IMR-90 (cell line): ENCODE data around the gene LCN12. TPM values are rescaled to one million over a fixed set of nuclear protein-coding genes. Genes with fewer than 3 reads are reported as not detected.

Source experiments
- ATAC-seq: fragments of 200-7000 bp; cut with Tn5 transposase; 2 replicates; pipeline ENCODE4 v1.9.1; 2020; ENCODE audit warnings: low read depth, mild to moderate bottlenecking, moderate library complexity
- BruUV-seq: library from RNA; stranded (reverse); fragments of 400-500 nt; replicated peaks from 2 replicates; lab custom pipeline; 2021; lab: Mats Ljungman, UMichigan
- CTCF ChIA-PET: fragments of 300-600 bp; formaldehyde crosslinking; extraction: SDS; loops from one replicate; lab custom pipeline; 2021; ENCODE audit warnings: antibody characterized with exemption; lab: Yijun Ruan, JAX
- POLR2A ChIA-PET: fragments of 300-600 bp; sonication (Branson Sonifier 250); formaldehyde crosslinking; loops from one replicate; lab custom pipeline; 2022; ENCODE audit warnings: antibody characterized with exemption; ENCODE audit not compliant: unreplicated experiment; lab: Charles Lee
- DNase-seq: peaks from one replicate; pipeline ENCODE4 v3.0.0; 2013
- H2AFZ ChIP-seq: replicated peaks from 2 replicates; pipeline ENCODE3; 2013; ENCODE audit warnings: low read length, mild to moderate bottlenecking; ENCODE audit not compliant: poor library complexity
- H2AK5ac ChIP-seq: 2 replicates; pipeline ENCODE4 v1.6.1; 2013; ENCODE audit warnings: low read depth, low read length, inconsistent platforms
- H2AK9ac ChIP-seq: replicated peaks from 2 replicates; pipeline ENCODE3; 2013; ENCODE audit warnings: mild to moderate bottlenecking, low read depth, low read length, moderate library complexity; ENCODE audit not compliant: poor library complexity
- H2BK120ac ChIP-seq: 2 replicates; pipeline ENCODE4 v1.6.1; 2013; ENCODE audit warnings: low read depth, low read length, inconsistent platforms
- H2BK15ac ChIP-seq: 3 replicates; pipeline ENCODE4 v1.6.1; 2013; ENCODE audit warnings: low read depth, low read length, inconsistent platforms
- H2BK20ac ChIP-seq: 2 replicates; pipeline ENCODE4 v1.6.1; 2013; ENCODE audit warnings: low read depth, mild to moderate bottlenecking, inconsistent platforms, low read length, moderate library complexity
- H2BK5ac ChIP-seq: 2 replicates; pipeline ENCODE4 v1.6.1; 2013; ENCODE audit warnings: mild to moderate bottlenecking, low read depth, low read length, inconsistent platforms; ENCODE audit not compliant: poor library complexity, severe bottlenecking
- H3K14ac ChIP-seq: replicated peaks from 2 replicates; pipeline ENCODE4 v1.6.1; 2013; ENCODE audit warnings: low read depth, low read length, inconsistent platforms
- H3K18ac ChIP-seq: 2 replicates; pipeline ENCODE4 v1.6.1; 2013; ENCODE audit warnings: low read depth, low read length, control low read depth
- H3K23ac ChIP-seq: 2 replicates; pipeline ENCODE4 v1.6.1; 2013; ENCODE audit warnings: low read depth, low read length, inconsistent platforms
- H3K27ac ChIP-seq: 2 replicates; pipeline ENCODE4 v1.5.1; 2013; ENCODE audit warnings: mild to moderate bottlenecking, control low read depth, low read length; ENCODE audit not compliant: insufficient read depth
- H3K27me3 ChIP-seq: 2 replicates; pipeline ENCODE4 v1.6.1; 2013; ENCODE audit warnings: low read length; ENCODE audit not compliant: control insufficient read depth, insufficient read depth
- H3K36me3 ChIP-seq: 2 replicates; pipeline ENCODE4 v1.6.1; 2013; ENCODE audit warnings: low read length, mixed read lengths; ENCODE audit not compliant: control insufficient read depth, insufficient read depth
- H3K4ac ChIP-seq: 2 replicates; pipeline ENCODE4 v1.6.1; 2013; ENCODE audit warnings: low read depth, low read length, inconsistent platforms
- H3K4me1 ChIP-seq: 2 replicates; pipeline ENCODE4 v1.6.1; 2013; ENCODE audit warnings: low read length, mixed read lengths; ENCODE audit not compliant: control insufficient read depth, insufficient read depth
- H3K4me2 ChIP-seq: 2 replicates; pipeline ENCODE4 v1.6.1; 2013; ENCODE audit warnings: low read depth, mild to moderate bottlenecking, control low read depth, low read length, moderate library complexity
- H3K4me3 ChIP-seq: 2 replicates; pipeline ENCODE4 v1.5.1; 2013; ENCODE audit warnings: low read depth, mild to moderate bottlenecking, control low read depth, low read length, moderate library complexity; ENCODE audit not compliant: insufficient read depth
- H3K56ac ChIP-seq: 2 replicates; pipeline ENCODE4 v1.6.1; 2013; ENCODE audit warnings: low read length, inconsistent platforms; ENCODE audit not compliant: insufficient read depth; ENCODE audit errors: extremely low read depth
- H3K79me1 ChIP-seq, 2 experiments: 2 replicates each; pipeline ENCODE4 v1.6.1; 2013; ENCODE audit warnings: low read length in 2 of 2, inconsistent platforms in 1 of 2, low read depth in 1 of 2
- H3K9ac ChIP-seq: 2 replicates; pipeline ENCODE4 v1.6.1; 2013; ENCODE audit warnings: low read depth, low read length, control low read depth
- H3K9me1 ChIP-seq: 2 replicates; pipeline ENCODE4 v1.6.1; 2013; ENCODE audit warnings: low read length, inconsistent platforms; ENCODE audit not compliant: insufficient read depth
- H3K9me3 ChIP-seq: 2 replicates; pipeline ENCODE4 v1.6.1; 2013; ENCODE audit warnings: low read length; ENCODE audit not compliant: control insufficient read depth, insufficient read depth
- H4K20me1 ChIP-seq: 2 replicates; pipeline ENCODE4 v1.6.1; 2013; ENCODE audit warnings: low read length, inconsistent platforms; ENCODE audit not compliant: insufficient read depth
- H4K5ac ChIP-seq: 2 replicates; pipeline ENCODE4 v1.6.1; 2013; ENCODE audit warnings: mild to moderate bottlenecking, low read depth, low read length, control low read depth
- H4K8ac ChIP-seq, 2 experiments: 2 replicates each; pipeline ENCODE4 v1.6.1; 2013; ENCODE audit warnings: low read depth in 2 of 2, low read length in 2 of 2, control low read depth in 1 of 2, inconsistent platforms in 1 of 2
- H4K91ac ChIP-seq: 2 replicates; pipeline ENCODE4 v1.6.1; 2013; ENCODE audit warnings: low read depth, low read length, inconsistent platforms; ENCODE audit not compliant: insufficient read depth
- BHLHE40 ChIP-seq: fragments of 150-350 bp; IDR thresholded peaks from 2 replicates; pipeline ENCODE4 v1.6.1; 2016; ENCODE audit warnings: mild to moderate bottlenecking, low read depth, low read length
- CEBPB ChIP-seq: IDR thresholded peaks from 2 replicates; pipeline ENCODE4 v1.6.1; 2012; ENCODE audit warnings: low read depth, low read length, improper control_type of control experiment
- CHD1 ChIP-seq: IDR thresholded peaks from 2 replicates; pipeline ENCODE4 v1.6.1; 2012; ENCODE audit warnings: low read depth, low read length, improper control_type of control experiment
- FOS ChIP-seq: fragments of 150-350 bp; IDR thresholded peaks from 2 replicates; pipeline ENCODE4 v1.6.1; 2016; ENCODE audit warnings: low read depth, low read length
- MAFK ChIP-seq: IDR thresholded peaks from 2 replicates; pipeline ENCODE4 v1.6.1; 2012; ENCODE audit warnings: low read depth, low read length, improper control_type of control experiment
- MAZ ChIP-seq: IDR thresholded peaks from 2 replicates; pipeline ENCODE4 v1.6.1; 2012; ENCODE audit warnings: low read depth, mild to moderate bottlenecking, low read length, improper control_type of control experiment, moderate library complexity, borderline replicate concordance
- MXI1 ChIP-seq: IDR thresholded peaks from 2 replicates; pipeline ENCODE4 v1.6.1; 2012; ENCODE audit warnings: low read depth, mild to moderate bottlenecking, low read length, moderate library complexity, borderline replicate concordance
- NFE2L2 ChIP-seq: fragments of 150-350 bp; IDR thresholded peaks from 2 replicates; pipeline ENCODE4 v1.6.1; 2016; ENCODE audit warnings: low read depth, mild to moderate bottlenecking, low read length
- POLR2A ChIP-seq: IDR thresholded peaks from 2 replicates; pipeline ENCODE4 v1.6.1; 2012; ENCODE audit warnings: mild to moderate bottlenecking, low read depth, low read length
- RAD21 ChIP-seq: IDR thresholded peaks from 2 replicates; pipeline ENCODE4 v1.6.1; 2012; ENCODE audit warnings: low read length, improper control_type of control experiment
- RCOR1 ChIP-seq: IDR thresholded peaks from 2 replicates; pipeline ENCODE4 v1.6.1; 2012; ENCODE audit warnings: mild to moderate bottlenecking, low read length, improper control_type of control experiment; ENCODE audit not compliant: insufficient replicate concordance
- RFX5 ChIP-seq: IDR thresholded peaks from 2 replicates; pipeline ENCODE4 v1.8.0; 2012; ENCODE audit warnings: low read depth, mild to moderate bottlenecking, low read length, moderate library complexity
- SMC3 ChIP-seq: fragments of 150-350 bp; IDR thresholded peaks from 2 replicates; pipeline ENCODE4 v1.6.1; 2016; ENCODE audit warnings: low read depth, mild to moderate bottlenecking, antibody characterized with exemption, low read length, moderate library complexity
- WGBS, 2 experiments: methylation state at CpG; one replicate each; pipeline versions ENCODE4 v1.1.5 to v1.1.7; 2013; ENCODE audit warnings: missing lambda C conversion rate in 2 of 2; ENCODE audit not compliant: insufficient read length in 1 of 2; ENCODE audit errors: extremely low coverage in 2 of 2; 5-methylcytosine and 5-hydroxymethylcytosine counted together
- dilution Hi-C: fragments of 300-500 bp; cut with HindIII; formaldehyde crosslinking; loops from one replicate; pipeline ENCODE4 v1.14.3; 2018; ENCODE audit warnings: low sequenced_read_pairs; ENCODE audit not compliant: unreplicated experiment
- in situ Hi-C: fragments of 300-500 bp; cut with MboI; formaldehyde crosslinking; loops from 3 replicates; pipeline ENCODE4 v1.14.3; 2019; ENCODE audit warnings: low sequenced_read_pairs, inconsistent platforms, mixed read lengths
- intact Hi-C: fragments of 100-400 bp; cut with micrococcal nuclease; formaldehyde crosslinking; loops from 2 replicates; pipeline ENCODE4 v1.10.0; 2022
- polyA plus RNA-seq, 3 experiments: library from polyadenylated mRNA; depleted of rRNA; stranded (reverse); fragments of >200 nt; gene quantifications; 2 replicates each; pipeline ENCODE4 v1.2.3, GENCODE V29; 2012; ENCODE audit warnings: low replicate concordance in 1 of 3
- total RNA-seq: library from RNA; depleted of rRNA; stranded (reverse); fragments of >200 nt; gene quantifications from 2 replicates; pipeline ENCODE4 v1.2.3, GENCODE V29; 2012
- TF ChIP-seq, protein P1 (sequence below): conservative IDR thresholded peaks from 2 replicates; pipeline ENCODE4 v1.5.1; 2012; ENCODE audit warnings: mild to moderate bottlenecking, low read depth, low read length, improper control_type of control experiment
- TF ChIP-seq, protein P2 (sequence below): fragments of 150-350 bp; IDR thresholded peaks from 2 replicates; pipeline ENCODE4 v1.6.1; 2016; ENCODE audit warnings: low read depth, mild to moderate bottlenecking, low read length, moderate library complexity, borderline replicate concordance
- TF ChIP-seq, protein P3 (sequence below): fragments of 150-350 bp; IDR thresholded peaks from 2 replicates; pipeline ENCODE4 v1.6.1; 2017; ENCODE audit warnings: mild to moderate bottlenecking, antibody characterized with exemption, low read length, low read depth

LCN12 gene
- total and polyA plus RNA-seq, 2 of the 4 experiments (the other 2 are of a cell fraction), result 0.12 TPM; not detected in 1

DNA sequence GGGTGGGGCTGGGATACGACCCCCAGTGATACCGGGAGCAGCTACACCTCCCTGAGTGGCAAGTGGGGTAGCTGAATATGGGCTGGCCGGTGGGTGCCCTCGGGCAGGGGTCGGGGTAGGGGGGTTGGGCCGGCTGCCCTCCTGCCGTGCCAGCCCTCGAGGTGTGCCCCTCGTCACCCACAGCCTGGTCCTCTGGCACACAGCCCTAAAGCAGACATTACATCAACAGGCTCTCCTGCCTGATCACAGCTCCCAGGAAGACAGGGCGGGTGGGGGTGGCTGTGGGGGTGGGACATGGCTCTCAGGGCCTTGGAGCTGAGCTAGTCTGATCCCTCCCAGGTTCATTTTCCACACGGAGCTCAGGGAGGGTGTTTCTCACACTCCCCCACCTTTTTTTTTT lies 30.8 kb upstream of the LCN12 start:
- Histone ChIP-seq H3K27me3 (no peaks in the 10 kb centered on the region), H3K56ac (no peak overlapping the region), H2AFZ (no peak overlapping the region), H2AK9ac (no peak overlapping the region), H2BK120ac (no peak overlapping the region), H3K4me3 (no peak overlapping the region), H2AK5ac (no peak overlapping the region), H4K91ac (no peak overlapping the region), H4K20me1 (no peaks in the 10 kb centered on the region; the same call in 1 of the 2 replicates), H4K5ac (no peak overlapping the region), H3K9me1 (no peaks in the 10 kb centered on the region), H3K9ac (no peak overlapping the region), H3K27ac (no peak overlapping the region), H4K8ac (no peak overlapping the region), H3K4me1 (no peaks in the 10 kb centered on the region), H3K18ac (no peak overlapping the region), H2BK15ac (no peak overlapping the region), H3K4ac (no peak overlapping the region), H3K9me3 (no peaks in the 10 kb centered on the region), H3K36me3 (peaks cover 37% of the 10 kb centered on the region), H2BK20ac (no peak overlapping the region), H3K14ac (no peak overlapping the region), H3K23ac (no peak overlapping the region), H2BK5ac (no peak overlapping the region), H3K79me1 (peaks cover 6 to 9% of the 10 kb centered on the region in 2 experiments; a peak in 3 of 4 replicates), H3K4me2 (no peak overlapping the region)
- BruUV-seq, result no TSS peak
- no peak for TF ChIP-seq MAFK
- TF ChIP-seq BHLHE40, result no peak
- no peak for TF ChIP-seq FOS
- no peak for TF ChIP-seq POLR2A
- no peak for TF ChIP-seq CEBPB
- TF ChIP-seq MAZ, result no peak
- no peak for TF ChIP-seq CHD1
- TF ChIP-seq NFE2L2, result no peak
- TF ChIP-seq SMC3, result no peak
- TF ChIP-seq, protein P1, sequence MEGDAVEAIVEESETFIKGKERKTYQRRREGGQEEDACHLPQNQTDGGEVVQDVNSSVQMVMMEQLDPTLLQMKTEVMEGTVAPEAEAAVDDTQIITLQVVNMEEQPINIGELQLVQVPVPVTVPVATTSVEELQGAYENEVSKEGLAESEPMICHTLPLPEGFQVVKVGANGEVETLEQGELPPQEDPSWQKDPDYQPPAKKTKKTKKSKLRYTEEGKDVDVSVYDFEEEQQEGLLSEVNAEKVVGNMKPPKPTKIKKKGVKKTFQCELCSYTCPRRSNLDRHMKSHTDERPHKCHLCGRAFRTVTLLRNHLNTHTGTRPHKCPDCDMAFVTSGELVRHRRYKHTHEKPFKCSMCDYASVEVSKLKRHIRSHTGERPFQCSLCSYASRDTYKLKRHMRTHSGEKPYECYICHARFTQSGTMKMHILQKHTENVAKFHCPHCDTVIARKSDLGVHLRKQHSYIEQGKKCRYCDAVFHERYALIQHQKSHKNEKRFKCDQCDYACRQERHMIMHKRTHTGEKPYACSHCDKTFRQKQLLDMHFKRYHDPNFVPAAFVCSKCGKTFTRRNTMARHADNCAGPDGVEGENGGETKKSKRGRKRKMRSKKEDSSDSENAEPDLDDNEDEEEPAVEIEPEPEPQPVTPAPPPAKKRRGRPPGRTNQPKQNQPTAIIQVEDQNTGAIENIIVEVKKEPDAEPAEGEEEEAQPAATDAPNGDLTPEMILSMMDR, result no peak
- TF ChIP-seq RAD21, result no peak
- TF ChIP-seq RCOR1, result no peak
- TF ChIP-seq, protein P2, sequence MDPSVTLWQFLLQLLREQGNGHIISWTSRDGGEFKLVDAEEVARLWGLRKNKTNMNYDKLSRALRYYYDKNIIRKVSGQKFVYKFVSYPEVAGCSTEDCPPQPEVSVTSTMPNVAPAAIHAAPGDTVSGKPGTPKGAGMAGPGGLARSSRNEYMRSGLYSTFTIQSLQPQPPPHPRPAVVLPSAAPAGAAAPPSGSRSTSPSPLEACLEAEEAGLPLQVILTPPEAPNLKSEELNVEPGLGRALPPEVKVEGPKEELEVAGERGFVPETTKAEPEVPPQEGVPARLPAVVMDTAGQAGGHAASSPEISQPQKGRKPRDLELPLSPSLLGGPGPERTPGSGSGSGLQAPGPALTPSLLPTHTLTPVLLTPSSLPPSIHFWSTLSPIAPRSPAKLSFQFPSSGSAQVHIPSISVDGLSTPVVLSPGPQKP, result no peak
- no peak for TF ChIP-seq RFX5
- TF ChIP-seq MXI1, result no peak
- TF ChIP-seq, protein P3, sequence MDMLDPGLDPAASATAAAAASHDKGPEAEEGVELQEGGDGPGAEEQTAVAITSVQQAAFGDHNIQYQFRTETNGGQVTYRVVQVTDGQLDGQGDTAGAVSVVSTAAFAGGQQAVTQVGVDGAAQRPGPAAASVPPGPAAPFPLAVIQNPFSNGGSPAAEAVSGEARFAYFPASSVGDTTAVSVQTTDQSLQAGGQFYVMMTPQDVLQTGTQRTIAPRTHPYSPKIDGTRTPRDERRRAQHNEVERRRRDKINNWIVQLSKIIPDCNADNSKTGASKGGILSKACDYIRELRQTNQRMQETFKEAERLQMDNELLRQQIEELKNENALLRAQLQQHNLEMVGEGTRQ, result no peak
- CTCF ChIA-PET, result no interaction called here
- intact Hi-C loops (no loop called here), in situ Hi-C loops (no loop called here), dilution Hi-C loops (no loop called here)
- ATAC-seq (no peak), DNase-seq (no peak)
- POLR2A ChIA-PET, result interaction anchor here (0.5 kb wide), 1 partner anchor 200 kb away, joined by 3 read pairs; no protein-coding TSS in a partner anchor
- 93% methylated on average over 3 of the region's 11 CpGs; no CpG with 5 or more reads in 1 of the 2 experiments for WGBS, 2 experiments
